ENCODE measurements around the gene TAGLN2. TPM values are rescaled to one million over a fixed set of nuclear protein-coding genes. Genes with fewer than 3 reads are reported as not detected.

TAGLN2 gene
- total and polyA plus RNA-seq, 2 experiments from 2014 or later: 122 to 292 TPM

GRCh38 chr1:159917533-159918351 is 7.6 kb downstream of the TAGLN2 start:
- Histone ChIP-seq H3K9me2 (replicated peaks; ENCODE audit: insufficient read depth) (no peaks in the 10 kb centered on the region), H2AFZ (no peak overlapping the region), H3K4me3 (no peak overlapping the region), H3K79me2 (peaks cover 13% of the 10 kb centered on the region), H3K9me3 (ENCODE audit: low read depth) (no peaks in the 10 kb centered on the region), H3K27me3 (no peaks in the 10 kb centered on the region), H3K4me2 (no peak overlapping the region), H3K27ac (no peak overlapping the region), H3K4me1 (ENCODE audit: insufficient read depth) (peaks cover 41% of the 10 kb centered on the region), H3K36me3 (replicated peaks; ENCODE audit: insufficient read depth, low read depth) (no peaks in the 10 kb centered on the region), H4K20me1 (ENCODE audit: insufficient read depth, poor library complexity, severe bottlenecking) (no peaks in the 10 kb centered on the region)
- 91% methylated on average over 5 of the region's 5 CpGs for WGBS (ENCODE audit: low lambda C conversion rate, missing lambda C conversion rate)
- DNase-seq (ENCODE audit: low spot score): no peak
- TF ChIP-seq CTCF (IDR thresholded peaks at IDR 0.05; ENCODE audit: poor library complexity): no peak
- no peak for TF ChIP-seq EZH2phosphoT487 (IDR thresholded peaks at IDR 0.05; ENCODE audit: low read depth, severe bottlenecking, unreplicated experiment)
- no peak for TF ChIP-seq EZH2 (IDR thresholded peaks at IDR 0.05; ENCODE audit: borderline replicate concordance)

- Histone ChIP-seq H3K4me1 (ENCODE audit: insufficient read depth) (peaks cover 32% of the 10 kb centered on the region), H3K27me3 (no peaks in the 10 kb centered on the region), H4K20me1 (ENCODE audit: insufficient read depth, poor library complexity, severe bottlenecking) (no peaks in the 10 kb centered on the region), H3K79me2 (peaks cover under 1% of the 10 kb centered on the region), H3K36me3 (replicated peaks; ENCODE audit: insufficient read depth, low read depth) (no peaks in the 10 kb centered on the region), H3K4me3 (no peak overlapping the region), H3K9me3 (ENCODE audit: low read depth) (no peaks in the 10 kb centered on the region), H3K9me2 (replicated peaks; ENCODE audit: insufficient read depth) (no peaks in the 10 kb centered on the region), H3K4me2 (peak overlapping the region; percentile 32), H2AFZ (no peak overlapping the region), H3K27ac (peak overlapping the region; percentile 79)
- WGBS (ENCODE audit: low lambda C conversion rate, missing lambda C conversion rate): 36% methylated on average over 9 of the region's 9 CpGs
- DNase-seq (ENCODE audit: low spot score): peak; percentile 80
- TF ChIP-seq EZH2 (IDR thresholded peaks at IDR 0.05; ENCODE audit: borderline replicate concordance) (no peak), EZH2phosphoT487 (IDR thresholded peaks at IDR 0.05; ENCODE audit: low read depth, severe bottlenecking, unreplicated experiment) (no peak), CTCF (IDR thresholded peaks at IDR 0.05; ENCODE audit: poor library complexity) (no peak)
These were observed 8.9 kb downstream of the TAGLN2 start for GRCh38 chr1:159916242-159917051.

GRCh38 chr1:159915571-159916241 is 9.6 kb downstream of the TAGLN2 start:
- 34% methylated on average over 5 of the region's 5 CpGs for WGBS (ENCODE audit: low lambda C conversion rate, missing lambda C conversion rate)
- H3K4me2 ChIP-seq: peak overlapping the region; percentile 32

More at GRCh38 chr1:159915571-159916241, 9.6 kb downstream of the TAGLN2 start:
- Histone ChIP-seq H4K20me1 (ENCODE audit: insufficient read depth, poor library complexity, severe bottlenecking) (no peaks in the 10 kb centered on the region), H3K27ac (peak overlapping the region; percentile 79), H2AFZ (no peak overlapping the region), H3K9me2 (replicated peaks; ENCODE audit: insufficient read depth) (no peaks in the 10 kb centered on the region), H3K79me2 (no peaks in the 10 kb centered on the region), H3K27me3 (no peaks in the 10 kb centered on the region), H3K4me3 (no peak overlapping the region), H3K9me3 (ENCODE audit: low read depth) (no peaks in the 10 kb centered on the region), H3K4me1 (ENCODE audit: insufficient read depth) (peaks cover 38% of the 10 kb centered on the region), H3K36me3 (replicated peaks; ENCODE audit: insufficient read depth, low read depth) (no peaks in the 10 kb centered on the region)
- DNase-seq (ENCODE audit: low spot score): no peak
- TF ChIP-seq EZH2phosphoT487 (IDR thresholded peaks at IDR 0.05; ENCODE audit: low read depth, severe bottlenecking, unreplicated experiment): no peak
- TF ChIP-seq CTCF (IDR thresholded peaks at IDR 0.05; ENCODE audit: poor library complexity): no peak
- TF ChIP-seq EZH2 (IDR thresholded peaks at IDR 0.05; ENCODE audit: borderline replicate concordance): no peak

Measured in hepatocyte (in vitro differentiated cells).